Measurements from ENCODE around the gene HMGXB4. TPM values are rescaled to one million over a fixed set of nuclear protein-coding genes. Genes with fewer than 3 reads are reported as not detected.

HMGXB4 gene
- total and polyA plus RNA-seq, 2 of the 8 experiments (the other 6 are each of a cell fraction or from before 2014, with no cell fraction given) = 20.9 to 41.3 TPM

DNA sequence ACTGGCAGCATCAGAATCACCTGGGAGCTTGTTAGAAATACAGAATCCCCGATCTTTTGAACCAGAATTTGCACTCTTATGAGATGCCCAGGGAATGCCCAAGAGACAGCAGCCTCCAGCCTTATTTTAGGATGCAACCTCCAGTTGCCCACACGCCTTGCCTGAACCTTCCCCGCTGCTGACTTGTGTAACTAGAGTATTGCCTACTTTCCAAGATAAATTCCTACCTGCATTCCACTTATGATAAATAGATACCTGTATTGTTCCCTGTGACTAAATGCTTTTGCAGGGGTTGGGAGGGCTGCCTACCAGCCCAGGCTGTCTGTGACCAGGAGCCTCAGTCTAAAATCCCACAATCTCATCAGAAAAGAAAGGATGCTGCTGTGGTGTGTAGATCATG, 44.3 kb upstream of the HMGXB4 start:
- CTCF ChIA-PET (ENCODE audit: partially characterized antibody) = no interaction called here
- H3K36me3 ChIP-seq (ENCODE audit: control insufficient read depth in 2 of 4, insufficient read depth in 4 of 4, low read length in 3 of 4) = no peaks in the 10 kb centered on the region
- TF ChIP-seq, protein P1, sequence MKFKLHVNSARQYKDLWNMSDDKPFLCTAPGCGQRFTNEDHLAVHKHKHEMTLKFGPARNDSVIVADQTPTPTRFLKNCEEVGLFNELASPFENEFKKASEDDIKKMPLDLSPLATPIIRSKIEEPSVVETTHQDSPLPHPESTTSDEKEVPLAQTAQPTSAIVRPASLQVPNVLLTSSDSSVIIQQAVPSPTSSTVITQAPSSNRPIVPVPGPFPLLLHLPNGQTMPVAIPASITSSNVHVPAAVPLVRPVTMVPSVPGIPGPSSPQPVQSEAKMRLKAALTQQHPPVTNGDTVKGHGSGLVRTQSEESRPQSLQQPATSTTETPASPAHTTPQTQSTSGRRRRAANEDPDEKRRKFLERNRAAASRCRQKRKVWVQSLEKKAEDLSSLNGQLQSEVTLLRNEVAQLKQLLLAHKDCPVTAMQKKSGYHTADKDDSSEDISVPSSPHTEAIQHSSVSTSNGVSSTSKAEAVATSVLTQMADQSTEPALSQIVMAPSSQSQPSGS (IDR thresholded peaks at IDR 0.05; ENCODE audit: low read length) = no peak
- TF ChIP-seq SP4 (IDR thresholded peaks at IDR 0.05; ENCODE audit: low read length) (no peak), MAFK (IDR thresholded peaks at IDR 0.05; ENCODE audit: low read depth, low read length) (no peak), SP1 (IDR thresholded peaks at IDR 0.05; ENCODE audit: low read depth, low read length) (no peak)

More for the DNA sequence above, 44.3 kb upstream of the HMGXB4 start:
- Histone ChIP-seq H3K79me1 (ENCODE audit: low read depth, low read length) (no peaks in the 10 kb centered on the region), H3K23ac (ENCODE audit: insufficient read length) (no peak overlapping the region), H2BK12ac (ENCODE audit: low read depth, low read length) (no peak overlapping the region), H2BK15ac (ENCODE audit: low read length) (no peak overlapping the region), H4K91ac (replicated peaks; ENCODE audit: insufficient read length, low read length) (no peak overlapping the region), H3K4ac (replicated peaks; ENCODE audit: insufficient read length, low read depth, low read length) (no peak overlapping the region), H3K9me3 (ENCODE audit: insufficient read depth in 2 of 2, low read depth in 1 of 2, low read length in 1 of 2) (no peaks in the 10 kb centered on the region), H2BK5ac (ENCODE audit: low read depth, low read length) (no peak overlapping the region), H3K4me3 (ENCODE audit: extremely low read depth in 1 of 4, insufficient read depth in 2 of 4, low read depth in 3 of 4, low read length in 4 of 4) (no peak overlapping the region), H2AFZ (ENCODE audit: low read length) (no peak overlapping the region), H3K27ac (ENCODE audit: low read depth, low read length) (no peak overlapping the region), H3K9ac (replicated peaks in 1 of 4; ENCODE audit: extremely low read depth in 1 of 4, low read depth in 3 of 4, low read length in 3 of 4) (no peak overlapping the region), H3K14ac (ENCODE audit: insufficient read length) (no peak overlapping the region), H2BK120ac (replicated peaks; ENCODE audit: low read depth, low read length) (no peak overlapping the region), H3K18ac (ENCODE audit: extremely low read depth, low read length) (no peak overlapping the region), H3K27me3 (replicated peaks in 1 of 4; ENCODE audit: control insufficient read depth in 3 of 4, extremely low read depth in 1 of 4, insufficient read depth in 3 of 4, low read length in 3 of 4) (no peaks in the 10 kb centered on the region; a peak in 1 of 7 replicates), H3K4me1 (replicated peaks in 1 of 4; ENCODE audit: control insufficient read depth in 3 of 4, insufficient read depth in 4 of 4, low read length in 3 of 4) (no peaks in the 10 kb centered on the region; a peak in 2 of 7 replicates), H4K5ac (ENCODE audit: insufficient read length, low read depth, low read length) (no peak overlapping the region), H3K4me2 (ENCODE audit: insufficient read depth in 1 of 2, low read depth in 2 of 2, low read length in 2 of 2) (no peak overlapping the region), H4K20me1 (replicated peaks in 1 of 2; ENCODE audit: control insufficient read depth in 1 of 2, insufficient read depth in 2 of 2, low read length in 2 of 2) (no peaks in the 10 kb centered on the region), H2AK5ac (ENCODE audit: low read depth, low read length) (no peak overlapping the region), H3K56ac (replicated peaks; ENCODE audit: insufficient read length, low read depth, low read length) (no peak overlapping the region), H2BK20ac (ENCODE audit: low read length) (no peak overlapping the region), H3K23me2 (ENCODE audit: low read depth, low read length) (no peaks in the 10 kb centered on the region), H3K79me2 (ENCODE audit: control insufficient read depth in 1 of 2, insufficient read depth in 2 of 2, low read length in 2 of 2) (no peaks in the 10 kb centered on the region), H4K8ac (ENCODE audit: extremely low read depth, insufficient read depth, low read length) (no peak overlapping the region)
- FAIRE-seq (no peak), DNase-seq (ENCODE audit: low read depth in 1 of 2, low spot score in 2 of 2) (no peak)
- POLR2A ChIA-PET (ENCODE audit: partially characterized antibody) = no interaction called here
- 88% methylated on average over 3 of the region's 3 CpGs; no CpG with 5 or more reads in 1 of the 2 experiments for WGBS, 2 experiments (ENCODE audit: extremely low coverage in 1 of 2, insufficient coverage in 1 of 2, insufficient read length in 1 of 2, insufficient replicate concordance in 2 of 2, low coverage in 1 of 2, low lambda C conversion rate in 2 of 2, missing lambda C conversion rate in 1 of 2)

Measured in H1 (cell line).